ENCODE data around the gene TOPAZ1.

Gene TOPAZ1

DNA sequence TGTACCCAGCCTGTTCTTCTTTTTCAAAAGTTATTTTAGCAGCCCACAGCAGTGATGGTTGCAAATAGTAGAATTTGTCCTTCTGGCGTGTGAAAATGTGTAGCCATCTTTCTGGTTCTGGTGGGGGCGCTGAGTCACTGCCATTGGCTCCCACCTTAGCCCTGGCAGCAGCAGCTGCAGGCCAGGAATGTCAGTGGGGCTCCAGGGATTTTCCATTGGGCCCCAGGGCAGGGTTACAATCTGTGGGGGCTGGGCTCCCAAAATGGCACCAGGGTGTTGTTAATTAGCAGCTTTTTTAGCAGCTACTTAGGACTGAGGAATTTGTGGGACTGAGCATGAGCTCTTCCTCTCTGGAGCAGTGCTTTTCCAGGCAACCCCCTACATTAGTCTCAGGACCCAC, 38.9 kb downstream of the TOPAZ1 start:
- Histone ChIP-seq H3K4me3 (IDR thresholded peaks at IDR 0.05; ENCODE audit: insufficient read depth, low read depth, low read length) (no peak overlapping the region), H3K4me2 (no peak overlapping the region), H3K9ac (no peak overlapping the region), H2AFZ (ENCODE audit: low read depth) (no peak overlapping the region), H3K27me3 (ENCODE audit: insufficient read depth, low read depth) (no peaks in the 10 kb centered on the region), H3K27ac (no peak overlapping the region), H4K20me1 (ENCODE audit: insufficient read depth) (no peaks in the 10 kb centered on the region), H3K4me1 (ENCODE audit: low read depth, poor library complexity, severe bottlenecking) (no peaks in the 10 kb centered on the region), H3K36me3 (ENCODE audit: insufficient read depth) (no peaks in the 10 kb centered on the region), H3K79me2 (ENCODE audit: insufficient read depth, low read depth) (no peaks in the 10 kb centered on the region)
- TF ChIP-seq, protein P1, sequence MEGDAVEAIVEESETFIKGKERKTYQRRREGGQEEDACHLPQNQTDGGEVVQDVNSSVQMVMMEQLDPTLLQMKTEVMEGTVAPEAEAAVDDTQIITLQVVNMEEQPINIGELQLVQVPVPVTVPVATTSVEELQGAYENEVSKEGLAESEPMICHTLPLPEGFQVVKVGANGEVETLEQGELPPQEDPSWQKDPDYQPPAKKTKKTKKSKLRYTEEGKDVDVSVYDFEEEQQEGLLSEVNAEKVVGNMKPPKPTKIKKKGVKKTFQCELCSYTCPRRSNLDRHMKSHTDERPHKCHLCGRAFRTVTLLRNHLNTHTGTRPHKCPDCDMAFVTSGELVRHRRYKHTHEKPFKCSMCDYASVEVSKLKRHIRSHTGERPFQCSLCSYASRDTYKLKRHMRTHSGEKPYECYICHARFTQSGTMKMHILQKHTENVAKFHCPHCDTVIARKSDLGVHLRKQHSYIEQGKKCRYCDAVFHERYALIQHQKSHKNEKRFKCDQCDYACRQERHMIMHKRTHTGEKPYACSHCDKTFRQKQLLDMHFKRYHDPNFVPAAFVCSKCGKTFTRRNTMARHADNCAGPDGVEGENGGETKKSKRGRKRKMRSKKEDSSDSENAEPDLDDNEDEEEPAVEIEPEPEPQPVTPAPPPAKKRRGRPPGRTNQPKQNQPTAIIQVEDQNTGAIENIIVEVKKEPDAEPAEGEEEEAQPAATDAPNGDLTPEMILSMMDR (conservative IDR thresholded peaks at IDR 0.05; ENCODE audit: low read depth, low read length), result no peak

DNA sequence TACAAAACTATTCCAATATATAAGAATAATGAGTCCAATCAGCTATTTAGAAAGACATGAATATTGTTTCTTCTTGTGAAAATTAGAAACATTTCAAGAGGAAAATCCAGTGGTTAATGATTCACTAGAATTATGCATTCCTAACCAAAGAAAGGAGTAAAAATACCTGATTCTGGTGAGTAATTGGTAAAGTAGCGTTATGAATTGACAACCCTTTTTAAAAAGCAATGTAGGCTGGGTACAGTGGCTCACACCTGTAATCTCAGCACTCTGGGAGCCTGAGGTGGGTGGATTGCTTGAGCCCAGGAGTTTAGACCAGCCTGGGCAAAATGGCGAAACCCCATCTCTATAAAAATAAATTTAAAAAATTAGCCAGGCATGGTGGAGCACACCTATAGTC, 43.3 kb downstream of the TOPAZ1 start:
- TF ChIP-seq, protein P1 (conservative IDR thresholded peaks at IDR 0.05; ENCODE audit: low read depth, low read length), result no peak
- Histone ChIP-seq H3K4me1 (ENCODE audit: low read depth, poor library complexity, severe bottlenecking) (no peaks in the 10 kb centered on the region), H3K27me3 (ENCODE audit: insufficient read depth, low read depth) (no peaks in the 10 kb centered on the region), H2AFZ (ENCODE audit: low read depth) (no peak overlapping the region), H4K20me1 (ENCODE audit: insufficient read depth) (no peaks in the 10 kb centered on the region), H3K9ac (no peak overlapping the region), H3K27ac (no peak overlapping the region), H3K36me3 (ENCODE audit: insufficient read depth) (no peaks in the 10 kb centered on the region), H3K4me2 (no peak overlapping the region), H3K4me3 (IDR thresholded peaks at IDR 0.05; ENCODE audit: insufficient read depth, low read depth, low read length) (no peak overlapping the region), H3K79me2 (ENCODE audit: insufficient read depth, low read depth) (no peaks in the 10 kb centered on the region)

DNA sequence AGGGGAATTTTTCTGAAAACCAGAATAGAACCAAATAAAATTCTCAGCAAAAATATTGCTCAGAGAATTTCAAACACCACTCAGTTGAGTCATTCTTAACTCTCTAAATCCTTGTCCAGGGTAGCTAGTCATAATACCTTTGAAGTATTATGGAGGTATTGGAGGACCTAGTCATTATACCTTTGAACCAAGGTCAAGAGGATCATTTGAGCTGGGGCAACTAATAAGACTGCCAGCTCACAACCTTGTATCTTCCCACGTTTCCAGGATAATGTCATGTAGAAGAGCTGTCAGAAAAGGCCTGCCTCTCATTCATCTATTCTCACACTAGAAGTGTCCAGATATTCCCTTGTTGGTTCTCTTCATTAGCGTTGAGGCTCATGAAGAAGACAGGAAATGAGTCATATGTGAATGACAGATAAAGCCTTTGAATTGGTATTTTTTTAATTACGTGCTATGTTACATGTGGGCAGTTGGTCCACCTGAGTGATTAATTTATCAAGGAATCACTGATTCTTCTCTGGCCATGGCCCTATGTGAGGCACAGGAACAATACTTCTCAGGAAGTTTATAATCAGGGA, 48.3 kb downstream of the TOPAZ1 start:
- H3K36me3 ChIP-seq (ENCODE audit: insufficient read depth), result no peaks in the 10 kb centered on the region
- H3K79me2 ChIP-seq (ENCODE audit: insufficient read depth, low read depth), result no peaks in the 10 kb centered on the region
- no peak overlapping the region for H3K4me2 ChIP-seq
- no peak overlapping the region for H3K27ac ChIP-seq
- no peaks in the 10 kb centered on the region for H4K20me1 ChIP-seq (ENCODE audit: insufficient read depth)
- TF ChIP-seq, protein P1 (conservative IDR thresholded peaks at IDR 0.05; ENCODE audit: low read depth, low read length), result no peak
- H3K27me3 ChIP-seq (ENCODE audit: insufficient read depth, low read depth), result no peaks in the 10 kb centered on the region
- H3K4me3 ChIP-seq (IDR thresholded peaks at IDR 0.05; ENCODE audit: insufficient read depth, low read depth, low read length), result no peak overlapping the region
- H3K9ac ChIP-seq, result no peak overlapping the region
- H2AFZ ChIP-seq (ENCODE audit: low read depth), result no peak overlapping the region
- no peaks in the 10 kb centered on the region for H3K4me1 ChIP-seq (ENCODE audit: low read depth, poor library complexity, severe bottlenecking)

DNA sequence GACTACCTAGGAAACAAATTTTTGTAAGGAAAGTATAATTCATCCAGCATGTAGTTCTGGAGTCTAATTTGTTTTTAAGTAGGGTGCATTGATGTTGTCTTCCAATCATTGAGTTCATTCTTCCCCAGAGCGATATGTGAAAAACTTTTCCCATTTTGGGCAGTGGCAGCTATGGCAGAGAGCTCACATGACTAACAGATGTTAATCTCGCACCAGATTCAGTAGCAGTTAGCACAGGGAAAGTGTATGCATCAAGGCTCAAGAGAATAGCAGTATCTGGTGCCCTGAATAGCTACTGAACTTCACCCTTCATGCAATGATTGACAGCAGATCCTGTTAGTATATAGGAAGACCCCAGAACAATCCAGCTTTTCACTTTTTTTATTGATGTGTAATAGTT, 50.6 kb downstream of the TOPAZ1 start:
- no peak overlapping the region for H3K4me2 ChIP-seq
- no peaks in the 10 kb centered on the region for H3K27me3 ChIP-seq (ENCODE audit: insufficient read depth, low read depth)
- no peak overlapping the region for H3K4me3 ChIP-seq (IDR thresholded peaks at IDR 0.05; ENCODE audit: insufficient read depth, low read depth, low read length)
- H3K27ac ChIP-seq, result no peak overlapping the region
- H3K9ac ChIP-seq, result no peak overlapping the region
- no peaks in the 10 kb centered on the region for H4K20me1 ChIP-seq (ENCODE audit: insufficient read depth)
- TF ChIP-seq, protein P1 (conservative IDR thresholded peaks at IDR 0.05; ENCODE audit: low read depth, low read length), result no peak
- no peaks in the 10 kb centered on the region for H3K36me3 ChIP-seq (ENCODE audit: insufficient read depth)
- no peak overlapping the region for H2AFZ ChIP-seq (ENCODE audit: low read depth)
- no peaks in the 10 kb centered on the region for H3K4me1 ChIP-seq (ENCODE audit: low read depth, poor library complexity, severe bottlenecking)
- no peaks in the 10 kb centered on the region for H3K79me2 ChIP-seq (ENCODE audit: insufficient read depth, low read depth)
